OCI-LY7 (cell line): ENCODE data around the gene NR3C1. TPM values are rescaled to one million over a fixed set of nuclear protein-coding genes. Genes with fewer than 3 reads are reported as not detected.

Source experiments
- BruUV-seq: library from RNA; stranded (reverse); fragments of 400-500 nt; replicated peaks from 2 replicates; lab custom pipeline; 2021; lab: Mats Ljungman, UMichigan
- CTCF ChIA-PET: fragments of 300-600 bp; sonication (Branson Sonifier 250); formaldehyde crosslinking; loops from one replicate; lab custom pipeline; 2022; ENCODE audit warnings: antibody characterized with exemption; ENCODE audit not compliant: unreplicated experiment; lab: Charles Lee
- POLR2A ChIA-PET: fragments of 300-600 bp; sonication (Branson Sonifier 250); formaldehyde crosslinking; loops from one replicate; lab custom pipeline; 2022; ENCODE audit warnings: antibody characterized with exemption; lab: Charles Lee
- DNase-seq: peaks from one replicate; pipeline ENCODE4 v3.0.0-alpha.2; 2015; ENCODE audit warnings: low spot score
- H2AFZ ChIP-seq: fragments of 200-600 bp; sonication (generic), shearing (Covaris generic); 2 replicates; pipeline ENCODE4 v1.6.1; 2014; ENCODE audit warnings: mild to moderate bottlenecking, antibody characterized with exemption, low read length, moderate library complexity
- H3K27ac ChIP-seq: fragments of 200-600 bp; sonication (generic); 2 replicates; pipeline ENCODE4 v1.5.1; 2014; ENCODE audit warnings: mixed run types, low read depth, mild to moderate bottlenecking, moderate library complexity, low read length, inconsistent platforms; ENCODE audit not compliant: poor library complexity, severe bottlenecking
- H3K36me3 ChIP-seq: fragments of 200-600 bp; sonication (generic); 2 replicates; pipeline ENCODE4 v1.6.1; 2014; ENCODE audit warnings: mild to moderate bottlenecking, antibody characterized with exemption, low read length, moderate library complexity, mixed read lengths; ENCODE audit not compliant: insufficient read depth
- H3K4me1 ChIP-seq: fragments of 200-600 bp; sonication (generic); 2 replicates; pipeline ENCODE4 v1.5.1; 2014; ENCODE audit warnings: mild to moderate bottlenecking, low read length; ENCODE audit not compliant: insufficient read depth, poor library complexity, severe bottlenecking
- H3K4me2 ChIP-seq: fragments of 200-600 bp; sonication (generic); 2 replicates; pipeline ENCODE4 v1.6.1; 2014; ENCODE audit warnings: mild to moderate bottlenecking, low read length
- H3K4me3 ChIP-seq: fragments of 200-600 bp; sonication (generic); 2 replicates; pipeline ENCODE4 v1.5.1; 2014; ENCODE audit warnings: mild to moderate bottlenecking, low read depth, low read length; ENCODE audit not compliant: poor library complexity, severe bottlenecking
- H3K79me2 ChIP-seq: fragments of 200-600 bp; sonication (generic); 2 replicates; pipeline ENCODE4 v1.6.1; 2016; ENCODE audit warnings: low read depth, mild to moderate bottlenecking, low read length, moderate library complexity, mixed read lengths; ENCODE audit not compliant: insufficient read depth
- H3K9me2 ChIP-seq: fragments of 200-600 bp; sonication (generic); 2 replicates; pipeline ENCODE4 v1.6.1; 2016; ENCODE audit warnings: mild to moderate bottlenecking, low read length, mixed read lengths; ENCODE audit not compliant: insufficient read depth
- H3K9me3 ChIP-seq: fragments of 200-600 bp; sonication (generic); 2 replicates; pipeline ENCODE4 v1.6.1; 2014; ENCODE audit warnings: mild to moderate bottlenecking, mixed run types, low read length, mixed read lengths
- H4K20me1 ChIP-seq: fragments of 200-600 bp; sonication (generic); 2 replicates; pipeline ENCODE4 v1.6.1; 2014; ENCODE audit warnings: mild to moderate bottlenecking, antibody characterized with exemption, low read length, moderate library complexity, mixed read lengths; ENCODE audit not compliant: insufficient read depth
- CTCF ChIP-seq: fragments of 200-600 bp; sonication (generic); conservative IDR thresholded peaks from 2 replicates; pipeline ENCODE4 v1.5.1; 2014; ENCODE audit warnings: mild to moderate bottlenecking, antibody characterized with exemption, low read length, moderate library complexity, mixed read lengths
- EZH2phosphoT487 ChIP-seq: fragments of 200-600 bp; sonication (generic); IDR thresholded peaks from 2 replicates; pipeline ENCODE4 v1.6.1; 2018; ENCODE audit warnings: low read depth, borderline replicate concordance, mild to moderate bottlenecking, mixed run types, antibody characterized with exemption, low read length, moderate library complexity, mixed read lengths
- intact Hi-C: fragments of 100-400 bp; cut with micrococcal nuclease; formaldehyde crosslinking; loops from one replicate; pipeline ENCODE4 v1.10.0; 2022; ENCODE audit not compliant: unreplicated experiment
- total RNA-seq, 2 experiments: library from RNA; depleted of rRNA in 1 of 2; stranded (reverse); fragments of >200 nt in 1 of 2; shearing (Covaris generic) in 1 of 2; gene quantifications; 2 replicates each; pipeline ENCODE4 v1.2.3, GENCODE V29; 2014 to 2022

NR3C1 gene
- total RNA-seq, 2 experiments from 2014 or later = 45.6 to 106 TPM

- no TSS peak for BruUV-seq
- peaks cover 100% of the 10 kb centered on the region for H3K79me2 ChIP-seq
- no peaks in the 10 kb centered on the region for H3K9me2 ChIP-seq
- peak overlapping the region; percentile 91 for H3K4me3 ChIP-seq
- intact Hi-C loops = no loop called here
- H3K4me2 ChIP-seq = peak overlapping the region; percentile 92
- H4K20me1 ChIP-seq = peaks cover 66% of the 10 kb centered on the region; the same call in 1 of the 2 replicates
- peak overlapping the region; percentile 34 for H3K27ac ChIP-seq
- TF ChIP-seq CTCF (no peak), EZH2phosphoT487 (no peak)
- ChIA-PET CTCF (interaction anchor here (0.9 kb wide), 1 partner anchor 15 kb away, joined by 3 read pairs; no protein-coding TSS in a partner anchor), POLR2A (interaction anchor here (0.7 to 5.4 kb wide), 10 partner anchors 15 to 394 kb away, joined by 3 to 39 read pairs (median 4); no protein-coding TSS in a partner anchor)
- H3K4me1 ChIP-seq = peaks cover 56% of the 10 kb centered on the region
- peaks cover 59% of the 10 kb centered on the region for H3K36me3 ChIP-seq
- no peak overlapping the region for H2AFZ ChIP-seq
- no peak for DNase-seq
- H3K9me3 ChIP-seq = no peaks in the 10 kb centered on the region
Observed at GRCh38 chr5:143396353-143396940, 7.0 kb downstream of the NR3C1 start.

GRCh38 chr5:143395638-143396352, 7.7 kb downstream of the NR3C1 start:
- intact Hi-C loops = no loop called here
- TF ChIP-seq CTCF = no peak
- TF ChIP-seq EZH2phosphoT487 = no peak
- no TSS peak for BruUV-seq
- H3K4me2 ChIP-seq = peak overlapping the region; percentile 92
- H4K20me1 ChIP-seq = peaks cover 60% of the 10 kb centered on the region; the same call in 1 of the 2 replicates
- peak overlapping the region; percentile 34 for H3K27ac ChIP-seq
- H3K9me2 ChIP-seq = no peaks in the 10 kb centered on the region
- H3K9me3 ChIP-seq = 0 out of 2 replicates have a peak, but pooled peaks cover 5% of the 10 kb centered on the region
- peak overlapping the region; percentile 91 for H3K4me3 ChIP-seq
- POLR2A ChIA-PET = interaction anchor here (0.6 to 5.4 kb wide), 13 partner anchors 15 to 393 kb away, joined by 3 to 39 read pairs (median 4); no protein-coding TSS in a partner anchor
- peak; percentile 48 for DNase-seq
- H2AFZ ChIP-seq = no peak overlapping the region
- H3K4me1 ChIP-seq = peaks cover 50% of the 10 kb centered on the region
- CTCF ChIA-PET = no interaction called here
- peaks cover 59% of the 10 kb centered on the region for H3K36me3 ChIP-seq
- peaks cover 100% of the 10 kb centered on the region for H3K79me2 ChIP-seq
